B cell (primary cell): Measurements from ENCODE around the gene ARRDC5.

ENCODE experiments used
- CTCF ChIP-seq: fragments of 200-600 bp; IDR thresholded peaks from one replicate; pipeline ENCODE4 v1.8.0; 2022; ENCODE audit warnings: antibody characterized with exemption, mild to moderate bottlenecking
- EZH2 ChIP-seq: IDR thresholded peaks from 2 replicates; pipeline ENCODE4 v1.6.1; 2012; ENCODE audit warnings: borderline replicate concordance, low read depth, mild to moderate bottlenecking, moderate library complexity, low read length; ENCODE audit not compliant: insufficient read depth, poor library complexity, severe bottlenecking

- no peak for TF ChIP-seq CTCF
- no peak for TF ChIP-seq EZH2
These were observed 13.8 kb upstream of the ARRDC5 start for GRCh38 chr19:4916292-4917082.
